ENCODE measurements around the gene ZNF429. TPM values are rescaled to one million over a fixed set of nuclear protein-coding genes. Genes with fewer than 3 reads are reported as not detected.

Gene ZNF429
- total and polyA plus RNA-seq, 2 donors (not counting 3 experiments of a cell fraction or from before 2014, with no cell fraction given) = 2.1 to 2.6 TPM

DNA sequence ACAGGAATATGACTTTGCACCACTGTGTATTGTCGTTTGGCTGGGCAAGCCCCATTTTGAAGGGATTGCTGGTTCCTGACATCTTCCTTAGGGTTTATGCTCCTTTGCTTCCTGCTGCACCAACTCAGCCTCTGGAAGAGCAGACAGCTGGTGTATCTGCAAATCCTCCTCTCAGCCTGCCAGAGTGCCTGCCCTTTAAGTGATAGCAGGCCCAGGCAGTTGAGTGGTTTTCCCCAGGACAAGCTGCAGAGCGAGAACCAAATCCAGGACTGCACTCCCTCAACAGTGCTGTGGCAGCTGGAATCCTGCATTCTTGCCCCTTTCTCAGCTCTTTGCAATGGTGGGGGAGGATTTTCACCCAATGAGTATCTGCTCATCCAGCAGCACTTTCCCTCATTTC is 85.5 kb downstream of the ZNF429 start:
- Histone ChIP-seq H3K27me3 (ENCODE audit: control insufficient read depth in 2 of 2, insufficient read depth in 2 of 2, low read length in 2 of 2) (no peaks in the 10 kb centered on the region), H3K4me2 (ENCODE audit: insufficient read depth, low read length) (no peak overlapping the region), H2AFZ (ENCODE audit: low read depth, low read length) (no peak overlapping the region), H3K36me3 (ENCODE audit: control insufficient read depth in 2 of 2, extremely low read depth in 1 of 2, insufficient read depth in 2 of 2, low read length in 2 of 2) (no peaks in the 10 kb centered on the region), H3K4me1 (ENCODE audit: control insufficient read depth, extremely low read depth, insufficient read depth, low read length) (no peaks in the 10 kb centered on the region), H3K4me3 (replicated peaks in 1 of 3; ENCODE audit: insufficient read depth in 1 of 3, low read depth in 1 of 3, low read length in 3 of 3) (no peak overlapping the region), H3K9me3 (replicated peaks; ENCODE audit: control insufficient read depth, insufficient read depth, low read length) (peaks cover 7% of the 10 kb centered on the region), H3K9ac (replicated peaks; ENCODE audit: extremely low read depth, insufficient read depth, low read length) (no peak overlapping the region), H3K9me1 (replicated peaks; ENCODE audit: control insufficient read depth, extremely low read depth, insufficient read depth, low read length) (no peaks in the 10 kb centered on the region), H3K79me2 (ENCODE audit: control insufficient read depth, insufficient read depth, low read length) (no peaks in the 10 kb centered on the region), H4K20me1 (replicated peaks; ENCODE audit: control insufficient read depth, extremely low read depth, insufficient read depth, low read length) (no peaks in the 10 kb centered on the region), H3K27ac (ENCODE audit: insufficient read depth, low read depth, low read length) (no peak overlapping the region)
- FAIRE-seq (no peak), DNase-seq (ENCODE audit: low read depth, low spot score) (no peak)
- no TSS peak for BruUV-seq (replicated peaks)
- no peak for TF ChIP-seq FOS (IDR thresholded peaks at IDR 0.05; ENCODE audit: borderline replicate concordance, insufficient read depth, low read length)
- TF ChIP-seq, protein P1, sequence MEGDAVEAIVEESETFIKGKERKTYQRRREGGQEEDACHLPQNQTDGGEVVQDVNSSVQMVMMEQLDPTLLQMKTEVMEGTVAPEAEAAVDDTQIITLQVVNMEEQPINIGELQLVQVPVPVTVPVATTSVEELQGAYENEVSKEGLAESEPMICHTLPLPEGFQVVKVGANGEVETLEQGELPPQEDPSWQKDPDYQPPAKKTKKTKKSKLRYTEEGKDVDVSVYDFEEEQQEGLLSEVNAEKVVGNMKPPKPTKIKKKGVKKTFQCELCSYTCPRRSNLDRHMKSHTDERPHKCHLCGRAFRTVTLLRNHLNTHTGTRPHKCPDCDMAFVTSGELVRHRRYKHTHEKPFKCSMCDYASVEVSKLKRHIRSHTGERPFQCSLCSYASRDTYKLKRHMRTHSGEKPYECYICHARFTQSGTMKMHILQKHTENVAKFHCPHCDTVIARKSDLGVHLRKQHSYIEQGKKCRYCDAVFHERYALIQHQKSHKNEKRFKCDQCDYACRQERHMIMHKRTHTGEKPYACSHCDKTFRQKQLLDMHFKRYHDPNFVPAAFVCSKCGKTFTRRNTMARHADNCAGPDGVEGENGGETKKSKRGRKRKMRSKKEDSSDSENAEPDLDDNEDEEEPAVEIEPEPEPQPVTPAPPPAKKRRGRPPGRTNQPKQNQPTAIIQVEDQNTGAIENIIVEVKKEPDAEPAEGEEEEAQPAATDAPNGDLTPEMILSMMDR (IDR thresholded peaks at IDR 0.05; ENCODE audit: extremely low read depth in 1 of 2, insufficient read depth in 1 of 2, low read depth in 1 of 2, low read length in 2 of 2) = no peak
- TF ChIP-seq JUN (IDR thresholded peaks at IDR 0.05; ENCODE audit: borderline replicate concordance, insufficient read depth, insufficient read length, low read depth) = no peak
- TF ChIP-seq, protein P2, sequence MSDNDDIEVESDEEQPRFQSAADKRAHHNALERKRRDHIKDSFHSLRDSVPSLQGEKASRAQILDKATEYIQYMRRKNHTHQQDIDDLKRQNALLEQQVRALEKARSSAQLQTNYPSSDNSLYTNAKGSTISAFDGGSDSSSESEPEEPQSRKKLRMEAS (IDR thresholded peaks at IDR 0.05; ENCODE audit: insufficient read depth, insufficient read length) = no peak
- TF ChIP-seq POLR2AphosphoS5 (IDR thresholded peaks at IDR 0.05; ENCODE audit: insufficient read depth, low read depth, low read length) = no peak
- TF ChIP-seq POLR2A (IDR thresholded peaks at IDR 0.05; ENCODE audit: low read depth, low read length) = no peak
- TF ChIP-seq EZH2 (IDR thresholded peaks at IDR 0.05; ENCODE audit: borderline replicate concordance, low read depth, low read length, severe bottlenecking) = no peak
- no peak for TF ChIP-seq MYC (IDR thresholded peaks at IDR 0.05; ENCODE audit: low read depth, low read length)
- ChIA-PET CTCF (no interaction called here), POLR2A (no interaction called here)
- dilution Hi-C loops (cut with MboI; ENCODE audit: extremely low pct_ligation_motif_present, low sequenced_read_pairs) (no loop called here), intact Hi-C loops (cut with micrococcal nuclease) (no loop called here)

All from endothelial cell of umbilical vein (primary cell).